H1 (cell line): ENCODE data around the gene GNB1. TPM values are rescaled to one million over a fixed set of nuclear protein-coding genes. Genes with fewer than 3 reads are reported as not detected.
A peak's percentile ranks its signal among the peaks of the same experiment; 100 is the strongest.

ENCODE experiments used
- CTCF ChIA-PET: fragments of 300-600 bp; sonication (Branson Sonifier 250); formaldehyde crosslinking; loops from one replicate; lab custom pipeline; 2021; ENCODE audit not compliant: partially characterized antibody; lab: Charles Lee
- POLR2A ChIA-PET: fragments of 300-600 bp; sonication (Branson Sonifier 250); formaldehyde crosslinking; loops from one replicate; lab custom pipeline; 2021; ENCODE audit warnings: inconsistent platforms; ENCODE audit not compliant: partially characterized antibody; lab: Charles Lee
- DNase-seq, 2 experiments: peaks; one replicate each; pipeline versions ENCODE4 v3.0.0 to v3.0.0-alpha.2; 2010 to 2022; ENCODE audit warnings: low spot score in 2 of 2, low read depth in 1 of 2, mixed read lengths in 1 of 2
- FAIRE-seq: peaks from 2 replicates; lab custom pipeline; 2011; peaks lifted over from hg19 to GRCh38; lab: Jason Lieb, UNC
- H2AFZ ChIP-seq: 2 replicates; pipeline ENCODE4 v1.8.1; 2012; ENCODE audit warnings: low read length, inconsistent platforms
- H2AK5ac ChIP-seq: 2 replicates; pipeline ENCODE4 v1.6.1; 2013; ENCODE audit warnings: low read depth, low read length
- H2BK120ac ChIP-seq: replicated peaks from 2 replicates; pipeline ENCODE3; 2013; ENCODE audit warnings: low read depth, low read length, inconsistent platforms
- H2BK12ac ChIP-seq: 2 replicates; pipeline ENCODE4 v1.6.1; 2013; ENCODE audit warnings: low read depth, low read length
- H2BK15ac ChIP-seq: 2 replicates; pipeline ENCODE4 v1.6.1; 2013; ENCODE audit warnings: low read length
- H2BK20ac ChIP-seq: 2 replicates; pipeline ENCODE4 v1.6.1; 2013; ENCODE audit warnings: low read length
- H2BK5ac ChIP-seq: 2 replicates; pipeline ENCODE4 v1.6.1; 2013; ENCODE audit warnings: low read depth, low read length
- H3K14ac ChIP-seq: 2 replicates; pipeline ENCODE4 v1.6.1; 2013; ENCODE audit warnings: inconsistent platforms; ENCODE audit not compliant: insufficient read length
- H3K18ac ChIP-seq: 2 replicates; pipeline ENCODE4 v1.6.1; 2013; ENCODE audit warnings: low read length; ENCODE audit errors: extremely low read depth
- H3K23ac ChIP-seq: 2 replicates; pipeline ENCODE4 v1.6.1; 2013; ENCODE audit warnings: inconsistent platforms; ENCODE audit not compliant: insufficient read length
- H3K23me2 ChIP-seq: 2 replicates; pipeline ENCODE4 v1.6.1; 2013; ENCODE audit warnings: low read depth, low read length
- H3K27ac ChIP-seq: 2 replicates; pipeline ENCODE4 v1.6.1; 2011; ENCODE audit warnings: low read depth, low read length, inconsistent platforms
- H3K27me3 ChIP-seq, 4 experiments: replicated peaks in 1 of 4; 1 replicate in 1 of 4; 2 replicates in 3 of 4; pipeline versions ENCODE4 v1.6.1 to v1.8.1; 2011 to 2013; ENCODE audit warnings: low read length in 3 of 4, mild to moderate bottlenecking in 3 of 4, inconsistent platforms in 2 of 4, mixed read lengths in 2 of 4, moderate library complexity in 1 of 4; ENCODE audit not compliant: control insufficient read depth in 3 of 4, insufficient read depth in 3 of 4; ENCODE audit errors: extremely low read depth in 1 of 4
- H3K36me3 ChIP-seq, 4 experiments: 2 replicates each; pipeline versions ENCODE4 v1.6.1 to v1.8.1; 2011 to 2013; ENCODE audit warnings: mild to moderate bottlenecking in 4 of 4, low read length in 3 of 4, moderate library complexity in 2 of 4, control low read depth in 1 of 4, inconsistent platforms in 1 of 4; ENCODE audit not compliant: insufficient read depth in 4 of 4, control insufficient read depth in 2 of 4
- H3K4ac ChIP-seq: replicated peaks from 2 replicates; pipeline ENCODE3; 2013; ENCODE audit warnings: low read length, low read depth, mixed read lengths, inconsistent platforms; ENCODE audit not compliant: insufficient read length
- H3K4me1 ChIP-seq, 4 experiments: replicated peaks in 1 of 4; 1 replicate in 1 of 4; 2 replicates in 3 of 4; pipeline versions ENCODE4 v1.6.1 to v1.8.1; 2011 to 2013; ENCODE audit warnings: low read length in 3 of 4, inconsistent platforms in 2 of 4, mixed read lengths in 1 of 4; ENCODE audit not compliant: insufficient read depth in 4 of 4, control insufficient read depth in 3 of 4
- H3K4me2 ChIP-seq, 2 experiments: 2 replicates each; pipeline versions ENCODE4 v1.6.1 to v1.8.1; 2011 to 2013; ENCODE audit warnings: low read depth in 2 of 2, low read length in 2 of 2, control low read depth in 1 of 2, inconsistent platforms in 1 of 2, mild to moderate bottlenecking in 1 of 2; ENCODE audit not compliant: insufficient read depth in 1 of 2
- H3K4me3 ChIP-seq, 4 experiments: fragments of 200-600, 300-600 bp in 1 of 4; sonication (generic), shearing (Covaris generic), sonication (Bioruptor Twin) in 1 of 4; 2 replicates each; pipeline versions ENCODE4 v1.5.1 to v1.8.1; 2011 to 2016; ENCODE audit warnings: low read length in 4 of 4, low read depth in 3 of 4, control low read depth in 2 of 4, inconsistent platforms in 2 of 4, mild to moderate bottlenecking in 2 of 4, mixed read lengths in 1 of 4, moderate library complexity in 1 of 4; ENCODE audit not compliant: insufficient read depth in 2 of 4; ENCODE audit errors: extremely low read depth in 1 of 4
- H3K56ac ChIP-seq: replicated peaks from 2 replicates; pipeline ENCODE3; 2013; ENCODE audit warnings: low read depth, mild to moderate bottlenecking, mixed read lengths, low read length, inconsistent platforms; ENCODE audit not compliant: insufficient read length
- H3K79me1 ChIP-seq: 2 replicates; pipeline ENCODE4 v1.6.1; 2013; ENCODE audit warnings: low read depth, low read length, control low read depth
- H3K79me2 ChIP-seq, 2 experiments: 2 replicates each; pipeline versions ENCODE4 v1.6.1 to v1.8.1; 2012 to 2013; ENCODE audit warnings: low read length in 2 of 2, mild to moderate bottlenecking in 2 of 2, inconsistent platforms in 1 of 2; ENCODE audit not compliant: insufficient read depth in 2 of 2, control insufficient read depth in 1 of 2
- H3K9ac ChIP-seq, 4 experiments: replicated peaks in 1 of 4; 1 replicate in 1 of 4; 2 replicates in 3 of 4; pipeline versions ENCODE4 v1.6.1 to v1.8.1; 2011 to 2013; ENCODE audit warnings: low read depth in 3 of 4, low read length in 3 of 4, control low read depth in 2 of 4, mild to moderate bottlenecking in 2 of 4, moderate library complexity in 2 of 4, inconsistent platforms in 1 of 4; ENCODE audit errors: extremely low read depth in 1 of 4
- H3K9me3 ChIP-seq, 2 experiments: 2 replicates each; pipeline versions ENCODE4 v1.6.1 to v1.8.1; 2012 to 2013; ENCODE audit warnings: mild to moderate bottlenecking in 2 of 2, moderate library complexity in 2 of 2, control low read depth in 1 of 2, inconsistent platforms in 1 of 2, low read depth in 1 of 2, low read length in 1 of 2, mixed read lengths in 1 of 2; ENCODE audit not compliant: insufficient read depth in 2 of 2
- H4K20me1 ChIP-seq, 2 experiments: replicated peaks in 1 of 2; 2 replicates each; pipeline versions ENCODE3 to v1.8.1; 2011 to 2013; ENCODE audit warnings: inconsistent platforms in 2 of 2, low read length in 2 of 2, mild to moderate bottlenecking in 1 of 2; ENCODE audit not compliant: insufficient read depth in 2 of 2, control insufficient read depth in 1 of 2
- H4K5ac ChIP-seq: 2 replicates; pipeline ENCODE4 v1.6.1; 2013; ENCODE audit warnings: low read length, low read depth, mixed read lengths, inconsistent platforms; ENCODE audit not compliant: insufficient read length
- H4K8ac ChIP-seq: 2 replicates; pipeline ENCODE4 v1.8.0; 2013; ENCODE audit warnings: mild to moderate bottlenecking, moderate library complexity, low read length, inconsistent platforms; ENCODE audit not compliant: insufficient read depth; ENCODE audit errors: extremely low read depth
- H4K91ac ChIP-seq: replicated peaks from 2 replicates; pipeline ENCODE3; 2013; ENCODE audit warnings: low read length, mixed read lengths, inconsistent platforms; ENCODE audit not compliant: insufficient read length
- BRCA1 ChIP-seq: IDR thresholded peaks from 2 replicates; pipeline ENCODE4 v1.6.1; 2012; ENCODE audit warnings: low read depth, low read length, improper control_type of control experiment
- JUND ChIP-seq: IDR thresholded peaks from 2 replicates; pipeline ENCODE4 v1.6.1; 2011; ENCODE audit warnings: mild to moderate bottlenecking, improper control_type of control experiment, low read length
- WGBS, 2 experiments: shearing (Covaris generic) in 1 of 2; methylation state at CpG; one replicate each; pipeline versions ENCODE4 v1.1.6 to v1.1.7; 2013 to 2015; ENCODE audit warnings: low lambda C conversion rate in 2 of 2, mixed read lengths in 2 of 2, inconsistent platforms in 1 of 2, low coverage in 1 of 2, missing lambda C conversion rate in 1 of 2; ENCODE audit not compliant: insufficient replicate concordance in 2 of 2, insufficient coverage in 1 of 2, insufficient read length in 1 of 2; ENCODE audit errors: extremely low coverage in 1 of 2, missing lambda C conversion rate in 1 of 2; 5-methylcytosine and 5-hydroxymethylcytosine counted together
- polyA plus RNA-seq, 7 experiments: library from polyadenylated mRNA; depleted of rRNA in 3 of 7; stranded (reverse) in 5 of 7; unstranded in 2 of 7; fragments of >200 nt in 5 of 7; fragments of 200-250 nt in 2 of 7; gene quantifications; 1 replicate in 5 of 7; 2 replicates in 1 of 7; 4 replicates in 1 of 7; pipeline versions ENCODE4 v1.2.1 to v1.2.3, GENCODE V29; 2011 to 2013; ENCODE audit warnings: missing spikeins in 2 of 7, mixed read lengths in 2 of 7
- total RNA-seq: library from RNA; stranded (reverse); fragmentation: NEBNext Ultra II Directional; extraction: Animal tissue kit (Norgen Biotek cat#: 25700); gene quantifications from 2 replicates; pipeline ENCODE4 v1.2.1, GENCODE V29; 2021

Gene GNB1
- total and polyA plus RNA-seq, 2 of the 8 experiments (the other 6 are each of a cell fraction or from before 2014, with no cell fraction given): 343 to 382 TPM

DNA sequence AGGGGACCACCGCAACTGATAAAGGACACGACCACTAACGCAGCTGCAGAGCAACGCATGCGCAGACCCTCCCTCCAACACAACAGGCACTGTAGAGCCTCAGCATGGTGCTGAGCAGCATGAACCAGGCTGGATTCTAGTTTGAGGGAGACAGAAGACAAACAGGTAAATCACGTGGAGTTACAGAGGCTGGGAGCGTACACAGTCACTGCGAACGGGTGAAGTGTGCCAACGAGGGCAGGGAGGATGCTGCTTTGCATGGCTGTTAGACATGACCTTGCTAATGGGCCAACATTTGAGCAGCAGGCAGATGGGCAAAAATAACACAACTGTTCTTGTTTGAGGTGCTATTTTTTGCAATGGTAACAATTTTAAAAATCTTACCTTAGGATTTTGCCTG, 57.4 kb downstream of the GNB1 start:
- Histone ChIP-seq H3K27me3 (no peaks in the 10 kb centered on the region), H3K18ac (no peak overlapping the region), H4K5ac (no peak overlapping the region), H4K20me1 (peaks cover 3 to 14% of the 10 kb centered on the region in 2 experiments), H3K23ac (no peak overlapping the region), H4K91ac (no peak overlapping the region), H3K4me1 (no peaks in the 10 kb centered on the region), H2BK15ac (no peak overlapping the region), H2AK5ac (peak overlapping the region; percentile 89; the same call in 1 of the 2 replicates), H2BK12ac (no peak overlapping the region), H3K9ac (no peak overlapping the region), H3K56ac (no peak overlapping the region), H3K79me2 (peaks cover 0 to 76% of the 10 kb centered on the region in 2 experiments; a peak in 3 of 4 replicates), H3K4me3 (no peak overlapping the region), H3K36me3 (peaks cover 0 to 24% (median 3%) of the 10 kb centered on the region in 4 experiments; a peak in 5 of 8 replicates), H3K4ac (no peak overlapping the region), H2BK5ac (peak overlapping the region; percentile 9; the same call in 1 of the 2 replicates), H3K23me2 (no peaks in the 10 kb centered on the region), H3K79me1 (peaks cover 16% of the 10 kb centered on the region), H2BK20ac (no peak overlapping the region), H3K4me2 (no peak overlapping the region), H3K9me3 (no peaks in the 10 kb centered on the region), H3K27ac (no peak overlapping the region), H4K8ac (no peak overlapping the region; the same call in 1 of the 2 replicates), H2BK120ac (no peak overlapping the region), H3K14ac (no peak overlapping the region), H2AFZ (no peak overlapping the region)
- TF ChIP-seq BRCA1 (no peak), JUND (no peak)
- POLR2A ChIA-PET: interaction anchor here (1.7 kb wide), 1 partner anchor 26 kb away, joined by 3 read pairs; no protein-coding TSS in a partner anchor
- DNase-seq (no peak), FAIRE-seq (no peak)
- WGBS, 2 experiments: 95% methylated on average over 10 of the region's 10 CpGs; no CpG with 5 or more reads in 1 of the 2 experiments
- CTCF ChIA-PET: interaction anchor here (1.7 kb wide), 1 partner anchor 72 kb away, joined by 5 read pairs; no protein-coding TSS in a partner anchor
